GM19372 (cell line): Measurements from ENCODE around the gene MIOX.

Experiments
- ATAC-seq: cut with Tn5 transposase; IDR thresholded peaks from one replicate; pipeline ENCODE4 v1.9.1; 2021; ENCODE audit warnings: mild to moderate bottlenecking, low read depth, moderate library complexity; ENCODE audit not compliant: unreplicated experiment

MIOX gene

GRCh38 chr22:50454556-50455075, 32.0 kb upstream of the MIOX start:
- ATAC-seq, result no peak

GRCh38 chr22:50455201-50455600, 31.5 kb upstream of the MIOX start:
- ATAC-seq, result no peak

- ATAC-seq, result no peak
Measured at GRCh38 chr22:50456026-50456425, 30.6 kb upstream of the MIOX start.

GRCh38 chr22:50456466-50457234, 30.0 kb upstream of the MIOX start:
- no peak for ATAC-seq

GRCh38 chr22:50459016-50459415, 27.6 kb upstream of the MIOX start:
- no peak for ATAC-seq

GRCh38 chr22:50459496-50460140, 27.0 kb upstream of the MIOX start:
- no peak for ATAC-seq

GRCh38 chr22:50460938-50461337, 25.7 kb upstream of the MIOX start:
- ATAC-seq, result no peak

GRCh38 chr22:50461536-50461935, 25.1 kb upstream of the MIOX start:
- ATAC-seq, result no peak

GRCh38 chr22:50461979-50462540, 24.6 kb upstream of the MIOX start:
- no peak for ATAC-seq

- no peak for ATAC-seq
Measured at GRCh38 chr22:50463188-50463900, 23.3 kb upstream of the MIOX start.

GRCh38 chr22:50464451-50464850, 22.2 kb upstream of the MIOX start:
- ATAC-seq, result no peak

- no peak for ATAC-seq
Measured at GRCh38 chr22:50465066-50465930, 21.4 kb upstream of the MIOX start.

GRCh38 chr22:50467341-50467740, 19.3 kb upstream of the MIOX start:
- no peak for ATAC-seq

- ATAC-seq, result no peak
Measured at GRCh38 chr22:50467773-50468440, 18.8 kb upstream of the MIOX start.

GRCh38 chr22:50468626-50469025, 18.0 kb upstream of the MIOX start:
- ATAC-seq, result no peak

- ATAC-seq, result peak; percentile 72
Measured at GRCh38 chr22:50469377-50470305, 17.0 kb upstream of the MIOX start.

GRCh38 chr22:50470491-50470890, 16.2 kb upstream of the MIOX start:
- no peak for ATAC-seq

GRCh38 chr22:50471197-50471847, 15.3 kb upstream of the MIOX start:
- no peak for ATAC-seq
